NCI-H2107 (cell line): ENCODE data around the gene CNGA1.

Source experiments
- DNase-seq: peaks from one replicate; lab custom pipeline; 2025; lab: John Stamatoyannopoulos, UW

Gene CNGA1

GRCh38 chr4:47899639-47900038, 116.8 kb downstream of the CNGA1 start:
- DNase-seq: no peak

- DNase-seq: no peak
Measured at GRCh38 chr4:47891928-47892327, 124.6 kb downstream of the CNGA1 start.
